GM12878 (cell line): ENCODE measurements around the gene MEI1. TPM values are rescaled to one million over a fixed set of nuclear protein-coding genes. Genes with fewer than 3 reads are reported as not detected.

Experiments
- ATAC-seq: fragments of 200-7000 bp; cut with Tn5 transposase; 3 replicates; pipeline ENCODE4 v1.9.1; 2020; ENCODE audit warnings: mild to moderate bottlenecking, moderate library complexity
- BruUV-seq: library from RNA; stranded (reverse); fragments of 400-500 nt; replicated peaks from 2 replicates; lab custom pipeline; 2021; lab: Mats Ljungman, UMichigan
- CTCF ChIA-PET: fragments of 300-600 bp; sonication (Branson Sonifier 250); formaldehyde crosslinking; extraction: SDS; loops from one replicate; lab custom pipeline; 2021; ENCODE audit warnings: inconsistent platforms; lab: Yijun Ruan, JAX
- POLR2A ChIA-PET: fragments of 350-600 bp; formaldehyde crosslinking; extraction: SDS; loops from one replicate; lab custom pipeline; 2021; ENCODE audit warnings: inconsistent platforms; lab: Charles Lee
- RAD21 ChIA-PET: fragments of 300-600 bp; sonication (Branson Sonifier 250); formaldehyde crosslinking; loops from one replicate; lab custom pipeline; 2023; ENCODE audit warnings: antibody characterized with exemption; ENCODE audit not compliant: unreplicated experiment; lab: Charles Lee
- SMC1A ChIA-PET: fragments of 300-600 bp; sonication (Branson Sonifier 250); formaldehyde crosslinking; loops from one replicate; lab custom pipeline; 2023; ENCODE audit not compliant: unreplicated experiment, uncharacterized antibody; lab: Charles Lee
- DNase-seq: peaks from one replicate; pipeline ENCODE4 v3.0.0-alpha.2; 2011; ENCODE audit warnings: low read depth, low spot score
- FAIRE-seq: peaks from 3 replicates; lab custom pipeline; 2011; peaks lifted over from hg19 to GRCh38; lab: Jason Lieb, UNC
- H2AFZ ChIP-seq: 2 replicates; pipeline ENCODE4 v1.6.0; 2011; ENCODE audit warnings: low read depth, low read length, control low read depth; ENCODE audit not compliant: control insufficient read depth
- H3K27ac ChIP-seq: 2 replicates; pipeline ENCODE4 v1.5.1; 2011; ENCODE audit warnings: control low read depth; ENCODE audit not compliant: control insufficient read depth, insufficient read depth
- H3K27me3 ChIP-seq, 2 experiments: replicated peaks in 1 of 2; 2 replicates each; pipeline versions ENCODE4 v1.6.0 to v1.6.1; 2011; ENCODE audit warnings: low read length in 1 of 2; ENCODE audit not compliant: control insufficient read depth in 2 of 2, insufficient read depth in 2 of 2
- H3K36me3 ChIP-seq, 2 experiments: 2 replicates each; pipeline ENCODE4 v1.5.1; 2011; ENCODE audit warnings: low read length in 1 of 2; ENCODE audit not compliant: control insufficient read depth in 2 of 2, insufficient read depth in 2 of 2
- H3K4me1 ChIP-seq: 2 replicates; pipeline ENCODE4 v1.6.1; 2011; ENCODE audit warnings: mild to moderate bottlenecking, low read length, moderate library complexity, mixed read lengths; ENCODE audit not compliant: control insufficient read depth, insufficient read depth
- H3K4me2 ChIP-seq: 2 replicates; pipeline ENCODE4 v1.6.0; 2011; ENCODE audit warnings: control low read depth; ENCODE audit not compliant: control insufficient read depth, insufficient read depth
- H3K4me3 ChIP-seq: fragments of 200-600 bp; sonication (generic); 2 replicates; pipeline ENCODE4 v1.5.1; 2016
- H3K79me2 ChIP-seq: 2 replicates; pipeline ENCODE4 v1.6.0; 2011; ENCODE audit warnings: low read length; ENCODE audit not compliant: control insufficient read depth, insufficient read depth
- H3K9ac ChIP-seq: 2 replicates; pipeline ENCODE4 v1.8.0; 2011; ENCODE audit warnings: low read length, control low read depth, mixed read lengths; ENCODE audit not compliant: control insufficient read depth, insufficient read depth
- H3K9me3 ChIP-seq: replicated peaks from 3 replicates; pipeline ENCODE4 v1.5.1; 2011; ENCODE audit warnings: mild to moderate bottlenecking, low read length; ENCODE audit not compliant: control insufficient read depth, insufficient read depth
- H4K20me1 ChIP-seq: 2 replicates; pipeline ENCODE4 v1.6.0; 2011; ENCODE audit not compliant: control insufficient read depth, insufficient read depth
- ATF2 ChIP-seq: IDR thresholded peaks from 2 replicates; pipeline ENCODE4 v1.6.1; 2012; ENCODE audit warnings: low read length, inconsistent platforms
- BACH1 ChIP-seq: fragments of 450-650 bp; IDR thresholded peaks from 2 replicates; pipeline ENCODE4 v1.6.1; 2017; ENCODE audit warnings: mild to moderate bottlenecking, borderline replicate concordance
- BRCA1 ChIP-seq: IDR thresholded peaks from 2 replicates; pipeline ENCODE4 v1.6.1; 2011; ENCODE audit warnings: low read depth, low read length, improper control_type of control experiment
- CEBPB ChIP-seq, 2 experiments: fragments of 150-350 bp in 1 of 2; IDR thresholded peaks; 2 replicates each; pipeline ENCODE4 v1.6.1; 2012 to 2014; ENCODE audit warnings: low read depth in 2 of 2, low read length in 2 of 2, borderline replicate concordance in 1 of 2, inconsistent platforms in 1 of 2
- CHD2 ChIP-seq: IDR thresholded peaks from 2 replicates; pipeline ENCODE4 v1.6.1; 2011; ENCODE audit warnings: low read depth, low read length, improper control_type of control experiment, borderline replicate concordance
- EGR1 ChIP-seq, 2 experiments: IDR thresholded peaks; 1 replicate in 1 of 2; 2 replicates in 1 of 2; pipeline ENCODE4 v1.6.1; 2011 to 2012; ENCODE audit warnings: low read depth in 2 of 2, low read length in 2 of 2, borderline replicate concordance in 1 of 2, mild to moderate bottlenecking in 1 of 2, moderate library complexity in 1 of 2
- HSF1 ChIP-seq: fragments of 150-350 bp; IDR thresholded peaks from 2 replicates; pipeline ENCODE4 v1.6.1; 2014; ENCODE audit warnings: mild to moderate bottlenecking, low read depth, low read length
- KDM1A ChIP-seq: fragments of 200-600 bp; sonication (generic); IDR thresholded peaks from 2 replicates; pipeline ENCODE4 v1.6.1; 2016; ENCODE audit warnings: borderline replicate concordance
- NFIC ChIP-seq: IDR thresholded peaks from 2 replicates; pipeline ENCODE4 v1.6.1; 2012; ENCODE audit warnings: low read depth, mild to moderate bottlenecking, inconsistent platforms, low read length, moderate library complexity
- NFYA ChIP-seq: IDR thresholded peaks from 2 replicates; pipeline ENCODE4 v1.6.1; 2011; ENCODE audit warnings: low read depth, mild to moderate bottlenecking, low read length, improper control_type of control experiment, borderline replicate concordance
- PAX5 ChIP-seq: IDR thresholded peaks from 2 replicates; pipeline ENCODE4 v1.6.1; 2011; ENCODE audit warnings: low read depth, low read length, borderline replicate concordance
- POLR2AphosphoS2 ChIP-seq: IDR thresholded peaks from 2 replicates; pipeline ENCODE4 v1.6.1; 2011; ENCODE audit warnings: low read depth, mild to moderate bottlenecking, low read length, improper control_type of control experiment, moderate library complexity
- SKIL ChIP-seq: fragments of 450-650 bp; IDR thresholded peaks from 2 replicates; pipeline ENCODE4 v1.6.1; 2017; ENCODE audit warnings: mild to moderate bottlenecking, low read depth, inconsistent platforms; ENCODE audit not compliant: poor library complexity, severe bottlenecking
- TCF7 ChIP-seq: IDR thresholded peaks from 2 replicates; pipeline ENCODE4 v1.6.1; 2014; ENCODE audit warnings: antibody characterized with exemption, borderline replicate concordance
- ZNF24 ChIP-seq: fragments of 450-650 bp; IDR thresholded peaks from 2 replicates; pipeline ENCODE4 v1.6.1; 2017; ENCODE audit warnings: antibody characterized with exemption, mild to moderate bottlenecking
- ZZZ3 ChIP-seq: IDR thresholded peaks from 2 replicates; pipeline ENCODE4 v1.6.1; 2011; ENCODE audit warnings: low read depth; ENCODE audit not compliant: control insufficient read depth, insufficient read length
- WGBS: methylation state at CpG from one replicate; pipeline ENCODE4 v1.1.6; 2016; ENCODE audit warnings: low lambda C conversion rate; ENCODE audit not compliant: insufficient replicate concordance, insufficient coverage; ENCODE audit errors: missing lambda C conversion rate; 5-methylcytosine and 5-hydroxymethylcytosine counted together
- in situ Hi-C: fragments of 300-500 bp; cut with MboI; formaldehyde crosslinking; loops from 9 replicates; pipeline ENCODE4 v1.14.3; 2018; ENCODE audit warnings: mixed read lengths
- intact Hi-C: fragments of 100-400 bp; cut with micrococcal nuclease; formaldehyde crosslinking; loops from one replicate; pipeline ENCODE4 v1.14.2; 2022; ENCODE audit not compliant: unreplicated experiment
- polyA plus RNA-seq, 11 experiments: library from polyadenylated mRNA; depleted of rRNA in 4 of 11; unstranded in 6 of 11; stranded (reverse) in 5 of 11; fragments of >200 nt; fragmentation: Nextera tagmentation in 4 of 11; fragmentation: Illumina TruSeq in 1 of 11; extraction: Ambion mirVana in 4 of 11; extraction: Trizol in 1 of 11; gene quantifications; 1 replicate in 1 of 11; 2 replicates in 10 of 11; pipeline versions ENCODE4 v1.2.1 to v1.2.3, GENCODE V29; 2011 to 2016; ENCODE audit warnings: inconsistent platforms in 2 of 11, missing spikeins in 2 of 11, low read depth in 1 of 11
- total RNA-seq, 4 experiments: library from RNA; depleted of rRNA in 3 of 4; stranded (reverse); fragments of >200 nt in 3 of 4; fragmentation: Illumina TruSeq in 1 of 4; extraction: Trizol in 1 of 4; gene quantifications; 2 replicates each; pipeline versions ENCODE4 v1.2.1 to v1.2.3, GENCODE V29; 2013 to 2021

The MEI1 gene
- total and polyA plus RNA-seq, 10 of the 15 experiments (the other 5 are each of a cell fraction or from before 2014, with no cell fraction given) = 27.9 to 48.9 (median 35.8) TPM

GRCh38 chr22:41766476-41766875 is 67.2 kb downstream of the MEI1 start:
- Histone ChIP-seq H2AFZ (no peak overlapping the region), H3K27me3 (no peaks in the 10 kb centered on the region), H3K79me2 (no peaks in the 10 kb centered on the region), H3K9me3 (no peaks in the 10 kb centered on the region), H3K4me3 (no peak overlapping the region), H3K4me1 (no peaks in the 10 kb centered on the region), H3K36me3 (no peaks in the 10 kb centered on the region; a peak in 1 of 4 replicates), H3K4me2 (no peak overlapping the region), H3K27ac (no peak overlapping the region)
- 38% methylated on average over 5 of the region's 5 CpGs for WGBS
- BruUV-seq = no TSS peak
- intact Hi-C loops = no loop called here
- ATAC-seq (no peak), DNase-seq (no peak), FAIRE-seq (no peak)
- POLR2A ChIA-PET = no interaction called here
- in situ Hi-C loops = no loop called here
- SMC1A ChIA-PET = interaction anchor here (1.2 to 3.8 kb wide), 4 partner anchors 14 to 70 kb away, joined by 4 to 16 read pairs (median 8); no protein-coding TSS in a partner anchor
- RAD21 ChIA-PET = interaction anchor here (0.9 to 2.9 kb wide), 2 partner anchors 15 to 69 kb away, joined by 3 to 13 read pairs; no protein-coding TSS in a partner anchor
- CTCF ChIA-PET = interaction anchor here (3.2 to 3.7 kb wide), 2 partner anchors 20 to 68 kb away, joined by 13 to 26 read pairs; partner anchors contain the start of gene MEI1
- TF ChIP-seq SKIL (no peak), BACH1 (no peak), CHD2 (no peak), NFIC (no peak), PAX5 (no peak), CEBPB (IDR thresholded peaks at IDR 0.05; ENCODE audit: borderline replicate concordance in 1 of 2, low read depth in 2 of 2, low read length in 2 of 2) (no peak), ZNF24 (no peak), ATF2 (no peak), EGR1 (IDR thresholded peaks at IDR 0.05; ENCODE audit: borderline replicate concordance in 1 of 2, low read depth in 2 of 2, low read length in 2 of 2) (no peak), KDM1A (no peak), NFYA (no peak), BRCA1 (no peak), HSF1 (no peak), ZZZ3 (no peak), POLR2AphosphoS2 (no peak), TCF7 (no peak)
- TF ChIP-seq, all 136 proteins: peak for 0
- no peak overlapping the region for H3K9ac ChIP-seq
- H4K20me1 ChIP-seq = no peaks in the 10 kb centered on the region
